Measurements from ENCODE around the gene C11orf86. TPM values are rescaled to one million over a fixed set of nuclear protein-coding genes. Genes with fewer than 3 reads are reported as not detected.
"Not testable (repeated sequence)": the region's sequence is repeated elsewhere in the genome, so short reads cannot be mapped to it uniquely, and the experiment has no call there.

Gene C11orf86
- total and polyA plus RNA-seq, 2 experiments from 2014 or later = not detected

DNA sequence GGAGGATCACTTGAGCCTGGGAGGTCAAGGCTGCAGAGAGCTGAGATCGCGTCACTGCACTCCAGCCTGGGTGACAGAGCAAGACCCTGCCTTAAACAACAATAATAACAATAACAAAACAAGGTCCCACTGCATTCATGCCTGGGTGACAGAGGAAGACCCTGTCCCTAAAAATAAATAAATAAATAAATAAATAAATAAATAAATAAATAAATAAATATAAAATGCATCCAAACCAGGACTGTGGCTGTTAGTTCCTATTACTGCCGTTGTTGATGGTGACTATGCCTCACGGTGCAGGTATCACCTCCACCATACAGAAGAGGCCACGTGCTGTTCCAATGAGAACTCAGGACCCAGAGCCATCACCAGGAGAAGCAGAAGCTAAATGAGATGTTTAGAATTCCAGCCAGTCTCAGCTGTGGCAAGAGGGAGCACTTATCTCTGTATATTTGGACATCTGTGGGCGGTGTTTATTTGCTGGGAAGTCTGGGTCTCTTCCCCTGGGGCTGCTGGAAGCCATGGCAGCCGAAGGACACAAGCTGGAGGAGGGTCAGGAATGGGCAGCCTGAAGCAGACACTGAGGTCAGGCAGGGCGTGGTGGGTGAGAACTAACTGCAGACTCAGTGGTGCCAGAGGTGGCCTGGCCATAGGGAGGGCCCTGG is 21.6 kb downstream of the C11orf86 start:
- peak; percentile 14 to 85 for DNase-seq (ENCODE audit: low read depth in 1 of 2, low spot score in 1 of 2)
- Histone ChIP-seq H3K4me1 (ENCODE audit: low read depth) (no peaks in the 10 kb centered on the region), H3K36me3 (no peaks in the 10 kb centered on the region), H3K4me3 (no peak overlapping the region), H3K9me3 (ENCODE audit: low read depth) (no peaks in the 10 kb centered on the region), H3K27me3 (no peaks in the 10 kb centered on the region), H3K27ac (no peak overlapping the region)
- TF ChIP-seq, protein P1, sequence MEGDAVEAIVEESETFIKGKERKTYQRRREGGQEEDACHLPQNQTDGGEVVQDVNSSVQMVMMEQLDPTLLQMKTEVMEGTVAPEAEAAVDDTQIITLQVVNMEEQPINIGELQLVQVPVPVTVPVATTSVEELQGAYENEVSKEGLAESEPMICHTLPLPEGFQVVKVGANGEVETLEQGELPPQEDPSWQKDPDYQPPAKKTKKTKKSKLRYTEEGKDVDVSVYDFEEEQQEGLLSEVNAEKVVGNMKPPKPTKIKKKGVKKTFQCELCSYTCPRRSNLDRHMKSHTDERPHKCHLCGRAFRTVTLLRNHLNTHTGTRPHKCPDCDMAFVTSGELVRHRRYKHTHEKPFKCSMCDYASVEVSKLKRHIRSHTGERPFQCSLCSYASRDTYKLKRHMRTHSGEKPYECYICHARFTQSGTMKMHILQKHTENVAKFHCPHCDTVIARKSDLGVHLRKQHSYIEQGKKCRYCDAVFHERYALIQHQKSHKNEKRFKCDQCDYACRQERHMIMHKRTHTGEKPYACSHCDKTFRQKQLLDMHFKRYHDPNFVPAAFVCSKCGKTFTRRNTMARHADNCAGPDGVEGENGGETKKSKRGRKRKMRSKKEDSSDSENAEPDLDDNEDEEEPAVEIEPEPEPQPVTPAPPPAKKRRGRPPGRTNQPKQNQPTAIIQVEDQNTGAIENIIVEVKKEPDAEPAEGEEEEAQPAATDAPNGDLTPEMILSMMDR (IDR thresholded peaks at IDR 0.05; ENCODE audit: low read depth, low read length) = no peak

GRCh38 chr11:66999555-66999954 is 24.5 kb downstream of the C11orf86 start:
- Histone ChIP-seq H3K9me3 (ENCODE audit: low read depth) (no peaks in the 10 kb centered on the region), H3K27ac (no peak overlapping the region), H3K4me1 (ENCODE audit: low read depth) (no peaks in the 10 kb centered on the region)

DNA sequence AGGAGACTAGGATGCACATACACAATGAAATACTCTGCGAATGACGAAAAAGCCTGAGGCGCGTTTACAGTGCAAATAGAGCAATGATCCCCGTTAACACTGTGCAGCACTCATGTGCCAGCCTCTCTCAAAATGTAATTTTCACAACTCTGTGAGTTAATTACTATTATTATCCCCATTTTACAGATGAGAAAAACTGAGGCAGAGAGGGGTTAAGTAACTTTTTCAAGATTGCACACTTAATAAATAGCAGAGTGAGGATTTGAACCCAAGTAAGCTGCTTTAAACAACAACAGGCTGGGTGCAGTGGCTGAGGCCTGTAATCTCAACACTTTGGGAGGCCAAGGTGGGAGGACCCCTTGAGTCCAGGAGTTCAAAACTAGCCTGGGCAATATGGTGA is 26.2 kb downstream of the C11orf86 start:
- H3K27ac ChIP-seq = no peak overlapping the region
- no peaks in the 10 kb centered on the region for H3K27me3 ChIP-seq
- no peak overlapping the region for H3K4me3 ChIP-seq
- DNase-seq (ENCODE audit: low read depth in 1 of 2, low spot score in 1 of 2) = no peak
- H3K4me1 ChIP-seq (ENCODE audit: low read depth) = no peaks in the 10 kb centered on the region
- TF ChIP-seq, protein P1 (IDR thresholded peaks at IDR 0.05; ENCODE audit: low read depth, low read length) = no peak
- H3K36me3 ChIP-seq = no peaks in the 10 kb centered on the region
- H3K9me3 ChIP-seq (ENCODE audit: low read depth) = no peaks in the 10 kb centered on the region

More at GRCh38 chr11:66999555-66999954, 24.5 kb downstream of the C11orf86 start:
- no peaks in the 10 kb centered on the region for H3K36me3 ChIP-seq
- H3K27me3 ChIP-seq = no peaks in the 10 kb centered on the region
- TF ChIP-seq, protein P1 (IDR thresholded peaks at IDR 0.05; ENCODE audit: low read depth, low read length) = no peak
- DNase-seq (ENCODE audit: low read depth in 1 of 2, low spot score in 1 of 2) = no peak
- H3K4me3 ChIP-seq = no peak overlapping the region

DNA sequence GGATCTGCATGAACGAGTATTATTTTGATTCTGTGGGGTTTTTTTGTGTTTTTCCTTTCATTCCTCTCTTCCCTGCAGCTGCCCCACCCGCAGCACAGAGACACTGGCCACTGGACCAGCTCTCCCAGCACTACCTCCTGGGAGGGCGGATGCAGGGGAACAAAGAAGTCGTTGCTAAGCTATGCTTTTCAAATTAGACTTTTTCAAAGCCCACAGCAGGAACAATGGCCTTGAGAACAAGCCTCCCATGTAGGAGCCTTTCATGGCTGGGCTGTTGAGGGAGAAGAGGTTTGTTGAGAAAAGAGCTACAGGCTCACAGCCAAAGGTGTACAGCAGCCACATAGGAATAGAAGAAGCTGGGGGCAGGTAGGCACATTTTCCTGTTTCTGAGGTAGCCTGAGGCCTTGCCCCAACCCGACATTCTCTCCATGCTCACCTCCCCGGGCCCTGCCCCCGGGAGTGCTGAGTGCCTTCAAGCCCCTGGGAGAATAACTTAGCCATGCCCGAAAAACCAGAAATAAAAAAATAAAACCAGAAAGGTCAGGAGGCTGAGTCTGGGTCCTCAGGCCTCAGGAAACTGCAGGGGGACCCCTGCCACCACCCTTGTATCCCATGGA is 27.3 kb downstream of the C11orf86 start:
- no peak for DNase-seq (ENCODE audit: low read depth in 1 of 2, low spot score in 1 of 2)
- H3K27me3 ChIP-seq = no peaks in the 10 kb centered on the region
- H3K9me3 ChIP-seq (ENCODE audit: low read depth) = no peaks in the 10 kb centered on the region
- H3K27ac ChIP-seq = no peak overlapping the region
- H3K4me1 ChIP-seq (ENCODE audit: low read depth) = no peaks in the 10 kb centered on the region
- H3K4me3 ChIP-seq = no peak overlapping the region
- H3K36me3 ChIP-seq = no peaks in the 10 kb centered on the region
- TF ChIP-seq, protein P1 (IDR thresholded peaks at IDR 0.05; ENCODE audit: low read depth, low read length) = no peak

DNA sequence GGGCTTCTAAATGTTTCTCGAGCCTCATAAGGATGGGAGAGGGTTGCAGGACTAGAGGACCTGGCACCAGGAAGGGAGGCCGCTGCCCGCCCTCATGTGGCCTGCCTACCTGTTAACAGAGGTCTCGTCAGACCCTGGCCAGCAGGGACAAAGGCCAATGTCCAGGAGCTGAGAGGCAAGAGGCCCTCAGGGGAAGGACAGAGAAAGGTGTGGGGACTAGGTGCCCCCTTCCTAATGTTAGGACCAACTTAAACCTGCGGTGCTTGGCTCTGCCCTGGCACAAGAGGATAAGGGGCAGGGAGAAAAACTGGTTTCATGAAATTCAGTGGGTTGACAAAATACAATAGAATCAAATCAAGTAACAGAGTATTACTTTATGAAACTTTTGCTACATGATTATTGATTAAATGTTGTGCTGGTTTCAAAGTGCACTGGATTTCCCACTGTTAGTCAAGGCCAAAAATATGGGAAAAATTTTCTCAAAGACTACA is 27.9 kb downstream of the C11orf86 start:
- no peaks in the 10 kb centered on the region for H3K27me3 ChIP-seq
- H3K36me3 ChIP-seq = no peaks in the 10 kb centered on the region
- H3K4me3 ChIP-seq = no peak overlapping the region
- DNase-seq (ENCODE audit: low read depth in 1 of 2, low spot score in 1 of 2) = no peak
- TF ChIP-seq, protein P1 (IDR thresholded peaks at IDR 0.05; ENCODE audit: low read depth, low read length) = no peak
- H3K9me3 ChIP-seq (ENCODE audit: low read depth) = no peaks in the 10 kb centered on the region
- H3K4me1 ChIP-seq (ENCODE audit: low read depth) = no peaks in the 10 kb centered on the region
- no peak overlapping the region for H3K27ac ChIP-seq

GRCh38 chr11:67005200-67005599 is 30.1 kb downstream of the C11orf86 start:
- not testable (repeated sequence) for DNase-seq (ENCODE audit: low read depth in 1 of 2, low spot score in 1 of 2); H3K27ac ChIP-seq; H3K9me3 ChIP-seq (ENCODE audit: low read depth); H3K36me3 ChIP-seq; H3K4me3 ChIP-seq; H3K4me1 ChIP-seq (ENCODE audit: low read depth); H3K27me3 ChIP-seq

Data from cardiac muscle cell (in vitro differentiated cells and primary cell).